Fibroblast of upper back skin (primary cell): Measurements from ENCODE around the gene ASB16.

Experiments
- DNase-seq: peaks from one replicate; pipeline ENCODE4 v3.0.0-alpha.2; 2013

ASB16 gene

DNA sequence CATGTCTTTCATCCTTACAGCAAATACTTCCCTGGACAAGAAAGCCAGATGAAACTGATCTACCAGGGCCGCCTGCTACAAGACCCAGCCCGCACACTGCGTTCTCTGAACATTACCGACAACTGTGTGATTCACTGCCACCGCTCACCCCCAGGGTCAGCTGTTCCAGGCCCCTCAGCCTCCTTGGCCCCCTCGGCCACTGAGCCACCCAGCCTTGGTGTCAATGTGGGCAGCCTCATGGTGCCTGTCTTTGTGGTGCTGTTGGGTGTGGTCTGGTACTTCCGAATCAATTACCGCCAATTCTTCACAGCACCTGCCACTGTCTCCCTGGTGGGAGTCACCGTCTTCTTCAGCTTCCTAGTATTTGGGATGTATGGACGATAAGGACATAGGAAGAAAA lies 20.0 kb downstream of the ASB16 start:
- DNase-seq, result no peak

DNA sequence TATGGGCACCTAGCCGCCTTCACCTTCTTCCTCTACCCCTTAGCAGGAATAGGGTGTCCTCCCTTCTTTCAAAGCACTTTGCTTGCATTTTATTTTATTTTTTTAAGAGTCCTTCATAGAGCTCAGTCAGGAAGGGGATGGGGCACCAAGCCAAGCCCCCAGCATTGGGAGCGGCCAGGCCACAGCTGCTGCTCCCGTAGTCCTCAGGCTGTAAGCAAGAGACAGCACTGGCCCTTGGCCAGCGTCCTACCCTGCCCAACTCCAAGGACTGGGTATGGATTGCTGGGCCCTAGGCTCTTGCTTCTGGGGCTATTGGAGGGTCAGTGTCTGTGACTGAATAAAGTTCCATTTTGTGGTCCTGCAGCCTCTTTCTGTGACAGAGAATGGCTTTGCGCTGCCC lies 20.9 kb downstream of the ASB16 start:
- no peak for DNase-seq

DNA sequence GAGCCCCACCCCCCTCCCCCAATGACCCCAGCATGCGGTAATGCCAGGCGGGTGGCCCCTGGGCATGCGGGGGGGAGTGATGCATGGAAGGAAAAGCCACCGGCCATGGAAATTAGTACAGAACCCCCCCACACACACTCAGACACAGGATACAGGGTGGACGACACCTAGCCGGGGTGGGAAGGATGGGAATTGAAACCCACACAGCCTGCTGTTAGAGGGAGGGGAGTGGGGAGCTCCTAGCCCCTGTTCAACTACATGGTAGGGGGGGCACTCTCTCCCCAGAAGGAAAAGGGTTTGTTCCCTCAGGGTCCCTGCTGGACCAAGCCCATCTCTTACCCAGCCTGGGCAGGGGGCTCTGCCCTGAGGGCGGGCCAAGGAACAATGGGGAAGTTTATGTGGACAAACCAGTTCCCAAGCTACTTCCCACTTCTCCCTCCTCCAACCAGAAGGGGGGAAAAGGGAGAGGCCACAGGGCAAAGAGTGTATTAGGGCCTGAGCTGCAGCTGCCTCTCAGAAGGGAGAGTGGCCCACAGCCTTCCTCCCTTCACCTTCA lies 21.5 kb downstream of the ASB16 start:
- DNase-seq, result no peak

DNA sequence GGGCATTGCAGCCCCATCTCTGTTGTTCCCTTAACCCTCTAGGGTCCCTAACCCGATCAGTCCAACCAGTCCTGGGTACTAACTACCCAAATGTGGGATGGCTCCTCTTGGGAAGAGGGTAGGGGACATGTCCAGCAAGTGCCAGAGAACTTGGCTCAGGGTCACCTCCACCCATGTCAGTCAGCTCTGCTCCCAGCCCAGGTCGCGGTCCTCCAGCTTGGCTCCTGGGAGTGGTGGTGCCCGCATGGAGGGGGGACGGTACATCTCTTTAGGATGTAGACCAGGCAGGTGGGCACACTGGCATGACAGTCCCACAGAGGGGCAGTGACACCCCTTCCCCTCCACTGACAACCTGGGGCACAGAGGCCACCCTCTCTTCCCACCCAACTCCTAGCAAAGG lies 22.2 kb downstream of the ASB16 start:
- no peak for DNase-seq

DNA sequence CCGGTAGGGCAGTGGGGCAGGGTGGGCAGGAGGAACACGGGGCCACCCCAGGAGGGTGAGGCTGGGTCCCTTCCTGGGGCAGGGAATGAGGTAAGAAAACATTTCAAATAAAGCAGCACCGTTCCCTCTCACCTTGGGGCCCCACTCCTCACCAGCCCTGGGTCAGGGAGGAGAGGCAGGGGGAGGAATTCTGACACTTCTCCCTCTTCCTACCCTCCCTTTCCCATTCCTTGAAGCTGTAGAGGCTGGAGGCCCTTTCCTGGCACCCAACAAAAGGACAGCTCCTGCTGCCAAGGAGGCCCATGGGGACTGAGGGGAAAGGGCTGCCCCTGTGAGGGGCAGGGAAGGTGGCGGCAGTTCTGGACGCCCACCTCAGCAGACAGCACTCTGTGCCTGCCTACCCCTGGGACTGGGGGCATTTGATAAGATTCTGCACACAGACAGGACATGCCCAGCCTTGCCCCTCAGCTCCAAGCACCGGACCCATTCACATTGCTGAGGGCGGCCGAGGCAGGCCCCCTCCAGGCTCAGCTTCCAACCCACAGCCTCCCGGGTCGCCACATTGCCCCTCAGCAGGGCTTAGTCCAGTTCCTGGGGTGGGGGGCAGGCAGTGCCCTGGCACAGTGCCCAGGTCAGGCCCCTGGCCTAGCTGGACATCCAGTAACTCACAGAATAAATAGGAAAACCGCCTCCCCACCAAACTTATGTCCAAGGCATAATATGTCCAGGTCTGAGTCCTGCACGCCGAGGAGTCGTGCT lies 23.0 kb downstream of the ASB16 start:
- DNase-seq, result no peak

DNA sequence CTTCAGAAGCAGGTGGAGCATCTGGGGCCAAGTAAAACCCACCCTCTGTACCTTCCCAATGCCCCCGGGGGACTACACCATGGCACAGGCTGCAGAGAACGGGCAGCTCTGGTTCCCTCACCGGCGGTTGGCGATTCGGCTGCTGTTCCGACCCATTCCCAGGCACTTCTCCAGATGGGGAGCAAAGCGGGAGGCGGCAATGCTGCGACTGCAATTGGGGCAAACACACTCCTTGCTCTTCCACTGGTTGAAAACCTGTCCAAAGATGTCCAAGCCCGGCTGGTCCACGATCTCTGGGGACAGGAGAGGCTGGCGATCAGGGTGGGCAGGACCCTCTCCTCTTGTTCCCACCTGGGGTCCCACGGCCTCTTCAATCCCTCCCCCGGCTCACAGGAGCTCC lies 26.6 kb downstream of the ASB16 start:
- no peak for DNase-seq

DNA sequence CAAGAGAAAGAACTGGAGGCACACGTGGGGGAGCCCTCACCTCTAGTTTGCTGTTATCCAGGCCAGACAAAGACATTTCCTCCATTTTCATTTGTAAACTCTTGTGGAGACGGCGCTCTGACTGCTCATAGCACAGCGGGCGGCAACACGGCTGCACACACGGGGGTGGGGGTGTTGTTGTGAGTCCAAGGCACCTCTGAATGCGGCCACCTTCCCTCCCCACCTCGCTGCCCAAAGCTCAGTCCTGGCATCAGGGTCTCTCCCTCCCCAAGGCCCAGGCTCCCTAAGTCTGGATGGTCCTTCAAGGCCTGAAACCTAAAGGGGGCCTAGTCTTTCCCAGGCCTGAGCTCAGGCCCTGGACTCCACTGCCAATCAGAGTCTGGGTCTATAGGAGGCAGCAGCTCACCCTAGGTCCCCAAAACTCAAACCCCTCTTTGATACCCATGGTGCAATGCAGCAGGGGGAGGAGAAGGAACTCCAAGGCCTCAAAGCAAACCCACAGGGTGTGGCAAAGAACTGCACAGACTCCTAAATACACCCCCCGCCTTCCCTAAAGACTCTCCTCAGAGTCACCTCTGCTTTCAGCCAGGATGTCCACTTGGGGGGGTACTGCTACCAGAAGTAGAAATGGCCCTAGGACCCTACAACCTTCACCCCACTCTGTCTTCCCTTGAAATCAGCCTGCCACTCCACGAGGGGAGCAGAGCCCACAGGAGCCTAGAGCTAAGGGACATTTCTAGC lies 27.6 kb downstream of the ASB16 start:
- peak; percentile 68 for DNase-seq

DNA sequence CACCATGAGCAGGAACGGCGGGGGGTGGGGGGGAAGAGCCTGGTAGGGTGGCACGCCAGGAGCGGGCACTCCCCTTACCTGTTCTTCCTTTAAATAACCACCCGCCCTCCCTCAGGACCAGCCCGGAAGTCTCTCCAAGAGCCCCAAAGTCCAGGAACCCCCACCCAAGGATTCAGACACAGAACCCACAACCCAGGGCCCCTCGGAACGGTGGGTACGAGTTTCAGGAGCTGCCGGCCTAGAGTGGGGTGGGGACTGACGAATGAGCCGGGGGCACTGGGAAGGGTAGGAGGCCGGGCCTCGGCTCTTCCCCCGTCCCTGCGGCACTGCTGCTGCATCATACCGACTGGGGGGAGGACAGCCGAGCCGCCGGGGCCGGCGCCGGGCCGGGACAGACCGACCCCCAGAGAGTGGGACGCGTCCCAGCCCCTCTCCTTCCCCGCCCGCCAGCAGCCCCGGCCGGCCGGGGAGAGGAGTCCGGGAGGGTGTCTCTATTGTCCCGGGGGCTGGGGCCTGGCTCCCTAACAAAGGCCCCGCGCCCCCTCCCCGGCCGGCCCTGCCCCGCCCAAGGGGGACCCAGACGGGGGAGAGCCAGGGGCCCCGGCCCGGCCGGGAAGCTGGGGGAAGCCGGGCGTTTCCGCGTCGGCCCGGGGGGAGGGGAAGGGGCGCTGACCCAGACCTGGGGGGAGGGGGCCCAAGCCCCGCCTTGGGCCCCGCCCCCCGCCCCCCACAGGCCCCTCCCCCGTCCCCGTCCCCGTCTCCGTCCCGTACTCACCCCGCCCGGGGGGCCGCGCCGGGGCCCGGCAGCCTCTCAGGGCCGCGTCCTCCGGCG lies 28.4 kb downstream of the ASB16 start:
- peak; percentile 59 for DNase-seq

DNA sequence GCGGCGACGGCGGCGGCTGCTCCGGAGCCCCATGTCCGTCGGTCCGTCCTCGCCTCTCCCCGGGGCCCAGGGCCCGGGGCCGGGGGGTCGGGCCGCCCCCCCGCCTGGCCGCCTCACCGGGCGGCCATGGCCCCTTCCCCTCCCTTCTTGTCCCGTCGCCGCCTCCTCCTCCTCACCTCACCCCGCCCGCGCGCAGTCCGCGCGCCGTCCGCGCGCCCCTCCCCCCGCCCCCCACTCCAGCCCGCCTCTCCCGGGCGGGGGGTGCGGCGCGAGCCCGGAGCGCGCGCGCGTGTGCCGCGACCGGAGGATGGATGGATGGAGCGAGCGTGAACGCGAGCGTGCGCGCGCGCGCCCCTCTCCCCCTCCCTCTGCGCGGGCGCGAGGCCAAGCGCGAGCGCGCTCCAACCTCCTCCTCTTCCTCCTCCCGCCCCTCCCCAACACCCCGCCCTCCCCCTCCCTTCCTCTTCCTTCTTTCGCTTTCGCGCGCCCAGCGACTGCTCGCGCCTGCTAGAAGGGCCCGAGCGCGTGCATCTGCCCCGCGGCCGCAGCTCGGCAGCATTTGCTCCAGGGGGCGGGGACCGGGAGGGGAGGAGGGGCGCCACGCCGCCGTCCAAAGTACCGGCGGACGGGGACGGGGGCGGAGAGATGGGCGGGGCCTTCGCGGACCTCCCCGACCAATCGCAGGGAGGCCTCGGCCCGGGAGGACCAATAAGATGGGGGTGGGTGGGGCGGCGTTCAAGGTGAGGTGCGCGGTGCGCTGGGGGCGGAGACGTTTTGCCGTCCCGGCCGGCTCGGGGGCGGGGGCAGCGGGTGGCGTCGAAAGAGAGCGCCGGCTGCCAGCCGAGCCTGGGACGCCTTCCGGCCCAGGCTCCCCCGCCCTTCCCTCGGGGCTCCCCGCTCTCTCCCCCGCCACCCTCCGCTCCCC lies 29.3 kb downstream of the ASB16 start, which contains the start of gene ATXN7L3:
ATXN7L3 (minus strand) TSS at position 332 of the 925 bp plus-strand sequence. CDS start 1,814 bp downstream, outside the sequence.
- DNase-seq, result peak; percentile 98

DNA sequence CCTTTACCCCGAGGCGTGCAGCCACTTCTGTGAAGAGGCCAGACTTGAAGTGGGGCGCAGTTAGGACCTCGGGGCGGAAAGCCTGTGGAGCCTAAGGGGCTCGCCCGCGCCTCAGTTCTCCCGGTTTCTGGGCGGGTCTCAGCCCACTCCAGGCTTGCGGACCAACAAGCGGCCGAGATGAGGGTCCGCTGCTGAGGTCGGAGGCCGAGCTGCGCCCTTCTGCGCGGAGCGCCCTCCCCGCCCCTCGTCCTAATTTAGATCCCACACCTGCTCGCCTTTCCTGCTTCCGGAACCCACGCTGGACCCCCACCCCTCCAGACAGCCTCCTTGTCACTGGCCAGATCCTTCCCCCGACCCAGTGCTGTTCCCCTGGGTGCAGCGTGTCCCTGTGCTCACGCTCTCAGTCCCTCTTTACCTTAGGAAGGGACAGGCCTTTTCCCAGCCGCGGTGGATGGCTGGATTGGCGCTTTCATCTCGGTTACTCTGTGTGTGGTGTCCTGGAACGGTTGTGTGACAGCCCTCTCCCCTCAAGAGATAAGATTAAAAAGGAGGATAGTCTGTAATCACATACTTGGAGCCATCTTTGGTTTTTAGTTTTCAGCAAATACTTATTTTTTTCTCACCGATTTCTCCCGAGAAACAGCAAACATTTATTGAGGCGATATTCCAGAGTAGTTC lies 30.1 kb downstream of the ASB16 start:
- no peak for DNase-seq

DNA sequence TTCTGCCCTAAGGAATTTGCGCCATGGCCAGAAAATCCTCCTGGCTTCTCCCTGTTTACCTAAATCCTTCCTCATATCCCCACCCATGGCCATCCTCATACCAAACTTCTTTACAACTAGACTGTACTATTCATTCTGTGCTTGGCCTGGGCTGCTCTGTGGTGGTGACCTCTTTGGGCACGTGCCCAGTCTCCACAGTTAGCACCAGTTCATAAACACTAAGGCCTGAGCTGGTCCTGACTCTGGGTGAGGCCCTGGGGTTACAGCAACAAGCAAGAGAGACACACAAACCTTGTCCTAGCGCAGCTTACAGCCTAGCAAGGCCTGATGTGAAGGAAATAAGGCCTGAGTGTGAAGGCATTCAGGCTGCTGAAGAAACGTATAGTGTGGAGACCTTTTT lies 32.3 kb downstream of the ASB16 start:
- DNase-seq, result no peak

DNA sequence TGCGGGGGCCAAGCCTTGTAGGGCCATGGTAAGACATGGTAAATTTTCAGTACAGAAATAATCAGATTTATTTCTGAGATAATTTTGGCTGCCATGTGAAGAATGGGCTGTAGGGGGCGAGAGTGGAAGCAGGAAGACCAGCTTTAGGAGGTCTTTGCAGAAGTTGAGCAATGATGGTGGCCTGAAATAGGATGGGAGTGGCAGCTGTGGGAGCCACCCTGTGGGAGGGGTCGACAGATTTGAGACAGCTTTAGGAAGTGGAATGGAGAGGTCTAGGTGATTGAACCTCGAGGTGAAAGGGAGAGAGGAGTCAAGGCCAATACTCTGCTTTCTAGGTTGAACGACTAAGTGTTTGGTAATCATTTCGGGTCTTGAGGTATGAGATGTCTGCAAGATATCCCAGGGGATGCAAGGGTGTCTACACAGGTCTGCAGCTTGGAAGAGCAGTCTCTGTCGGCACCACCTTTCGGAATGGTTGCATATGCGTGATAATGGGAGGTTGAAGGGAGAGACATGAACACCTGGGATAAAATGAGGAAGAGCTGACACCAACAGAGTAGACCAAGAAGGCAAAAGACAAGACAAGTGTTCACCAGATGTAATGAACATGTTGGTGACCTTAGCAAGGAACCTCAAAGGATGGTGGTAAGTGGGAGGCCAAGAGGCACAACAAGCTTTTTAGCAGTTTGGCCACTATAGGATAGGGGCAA lies 33.4 kb downstream of the ASB16 start:
- peak; percentile 58 for DNase-seq

DNA sequence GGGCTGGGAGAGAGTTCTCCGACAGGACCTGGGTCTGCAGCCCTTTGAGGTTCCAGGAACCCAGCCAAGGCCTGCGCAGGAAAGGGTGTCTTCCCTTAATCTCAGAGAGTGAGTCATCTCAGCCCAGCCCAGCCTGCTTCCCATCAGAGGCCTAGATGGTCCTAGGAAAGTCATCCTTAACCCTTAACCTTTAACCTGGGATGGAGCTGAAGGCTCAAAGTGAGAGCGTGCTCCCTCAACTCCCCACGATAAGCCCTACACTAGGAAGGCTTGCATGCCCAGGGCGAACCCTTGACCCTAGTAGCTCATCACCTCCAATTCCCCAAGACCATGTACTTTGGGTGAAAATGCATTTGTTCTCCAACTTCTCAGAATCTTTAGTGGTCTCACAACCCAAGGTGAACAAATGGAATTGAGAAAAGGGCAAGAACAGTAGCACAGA lies 34.0 kb downstream of the ASB16 start:
- peak; percentile 64 for DNase-seq

DNA sequence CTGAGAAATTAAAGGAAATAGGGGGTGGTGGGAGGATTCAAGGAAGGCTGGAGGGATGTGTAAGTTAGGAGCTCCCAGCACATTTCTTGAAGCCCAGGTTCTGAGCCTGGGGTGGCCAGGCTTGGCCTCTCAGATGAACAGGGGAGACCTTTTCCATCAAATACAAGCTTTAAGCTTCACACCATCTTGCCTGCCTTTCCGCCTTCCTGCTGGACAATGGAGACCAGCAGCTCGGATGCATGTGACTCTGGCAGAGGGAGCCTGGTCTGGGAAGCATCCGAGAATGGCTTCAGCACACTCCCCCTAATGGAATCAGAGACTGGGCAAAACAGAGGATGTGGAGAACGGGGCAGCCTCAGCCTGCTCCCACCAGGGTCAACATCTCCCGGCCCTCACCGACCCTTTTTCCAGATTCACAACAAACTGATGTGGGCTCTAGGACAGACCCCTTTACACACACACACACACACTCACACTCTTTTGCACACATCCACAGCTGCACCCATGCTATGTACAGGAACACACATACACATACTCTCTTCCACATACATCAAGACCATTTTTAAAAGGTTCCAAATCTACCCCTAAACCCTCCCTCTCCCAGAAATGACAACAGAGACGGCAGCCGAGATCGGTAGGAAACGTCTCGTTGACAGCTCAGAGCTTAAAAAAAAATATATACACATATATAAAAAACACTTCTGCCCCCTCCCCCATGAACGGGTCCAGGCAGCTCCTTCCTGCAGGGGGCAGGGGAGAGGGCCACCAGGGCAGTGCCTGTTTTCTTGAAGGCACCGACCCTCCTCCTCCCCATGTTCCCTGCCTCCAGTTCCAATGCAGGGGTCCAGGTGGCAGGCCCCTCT lies 35.7 kb downstream of the ASB16 start:
- DNase-seq, result peak; percentile 11

DNA sequence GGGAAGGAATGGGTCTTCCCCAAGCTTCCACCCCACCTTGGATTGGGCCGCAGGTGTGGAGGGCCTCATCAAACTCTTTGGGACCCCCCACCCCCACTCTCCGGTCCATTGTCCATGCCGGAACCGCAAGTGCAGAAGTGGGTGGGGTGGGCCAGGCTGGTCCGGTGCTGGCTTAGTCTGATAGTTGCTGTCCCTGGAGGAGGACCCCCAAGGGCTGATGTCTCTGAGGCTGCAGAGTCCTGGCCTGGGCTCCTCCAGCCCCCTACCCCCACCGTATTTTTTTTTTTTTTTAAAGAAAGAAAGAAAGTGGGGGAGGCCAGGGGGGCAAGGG lies 36.3 kb downstream of the ASB16 start:
- no peak for DNase-seq

DNA sequence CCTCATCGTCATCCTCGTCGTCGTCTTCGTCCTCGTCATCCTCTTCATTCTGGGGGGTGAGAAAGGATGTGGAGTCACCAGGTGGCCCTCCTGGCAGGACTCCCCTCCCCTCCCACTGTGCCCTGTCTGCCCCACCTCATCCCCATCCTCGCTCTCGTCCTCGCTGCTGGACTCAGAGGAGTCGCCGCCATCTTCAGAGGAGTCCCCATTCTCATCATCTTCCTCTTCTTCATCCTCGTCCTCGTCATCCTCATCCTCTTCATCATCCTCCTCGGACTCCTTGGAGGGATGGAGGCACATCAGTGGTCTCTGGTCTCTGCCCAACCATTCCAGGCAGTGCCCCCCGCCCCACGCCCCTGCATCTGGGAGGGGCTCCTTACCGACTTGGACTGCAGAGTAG lies 36.8 kb downstream of the ASB16 start:
- no peak for DNase-seq

DNA sequence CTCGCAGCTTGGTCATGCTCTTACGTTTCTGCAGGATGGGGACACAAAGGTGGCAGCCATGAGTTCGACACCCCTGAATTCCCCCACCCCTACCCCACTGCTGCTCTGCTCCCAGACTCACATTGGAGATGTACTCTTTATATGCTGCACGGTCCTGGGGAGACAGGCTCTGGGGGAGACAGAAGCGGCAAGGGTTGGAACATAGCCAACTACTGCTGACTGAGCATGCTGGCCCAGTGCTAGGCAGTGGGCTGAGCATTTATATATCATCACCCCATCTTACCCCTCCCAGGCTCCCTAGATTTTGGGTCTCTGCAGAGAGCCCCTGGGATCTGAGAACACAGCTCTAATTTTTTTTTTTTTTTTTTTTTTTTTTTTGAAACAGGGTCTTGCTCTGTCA lies 37.2 kb downstream of the ASB16 start:
- DNase-seq, result no peak

DNA sequence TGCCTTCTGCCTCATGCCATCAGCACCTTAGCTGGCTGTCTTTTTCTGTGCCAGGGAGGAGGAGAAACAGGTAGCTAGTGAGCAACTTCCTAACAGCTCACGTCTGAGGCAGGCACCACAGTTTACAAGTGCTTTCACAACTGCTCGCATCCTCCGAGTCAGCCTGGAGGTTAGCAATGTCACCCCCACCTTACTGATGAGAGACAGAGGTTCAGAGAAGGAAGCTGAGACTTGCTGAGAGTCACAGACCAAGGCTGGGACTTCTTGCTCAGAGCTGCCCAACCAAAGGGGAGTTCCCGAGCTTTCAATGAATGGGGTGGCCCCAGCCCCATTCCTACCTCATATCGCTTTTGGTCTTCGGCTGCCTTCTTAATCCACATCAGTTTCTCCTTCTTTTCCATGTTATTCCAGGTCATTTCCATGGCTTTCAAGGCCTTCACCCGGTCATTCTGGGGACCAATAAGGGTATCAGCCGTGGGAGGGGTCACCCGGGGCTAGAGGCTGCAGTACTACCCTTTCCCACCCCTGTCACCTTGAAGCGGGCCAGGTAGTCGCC lies 39.4 kb downstream of the ASB16 start:
- DNase-seq, result no peak
